GM23338 (cell line): ENCODE data around the gene CTNNA1. TPM values are rescaled to one million over a fixed set of nuclear protein-coding genes. Genes with fewer than 3 reads are reported as not detected.

Source experiments
- ATAC-seq: fragments of 200-7000 bp; cut with Tn5 transposase; 3 replicates; pipeline ENCODE4 v1.9.1; 2020
- DNase-seq: peaks from one replicate; pipeline ENCODE4 v3.0.0-alpha.2; 2015; ENCODE audit warnings: low spot score
- H2AFZ ChIP-seq: fragments of 200-600 bp; sonication (generic); 2 replicates; pipeline ENCODE4 v1.8.0; 2016; ENCODE audit warnings: antibody characterized with exemption, mild to moderate bottlenecking, moderate library complexity
- H3F3A ChIP-seq: fragments of 200-600 bp; sonication (generic); replicated peaks from 2 replicates; pipeline ENCODE4 v1.8.0; 2017; ENCODE audit warnings: antibody characterized with exemption, mixed run types, low read depth
- H3K27ac ChIP-seq: fragments of 200-600 bp; sonication (generic); 2 replicates; pipeline ENCODE4 v1.6.1; 2016; ENCODE audit warnings: low read depth
- H3K27me3 ChIP-seq: fragments of 200-600 bp; sonication (generic); 2 replicates; pipeline ENCODE4 v1.8.0; 2016; ENCODE audit warnings: mild to moderate bottlenecking, mixed run types, moderate library complexity; ENCODE audit not compliant: insufficient read depth
- H3K36me3 ChIP-seq: fragments of 200-600 bp; sonication (generic); 2 replicates; pipeline ENCODE4 v1.8.0; 2016; ENCODE audit warnings: mild to moderate bottlenecking; ENCODE audit not compliant: insufficient read depth
- H3K4me1 ChIP-seq: fragments of 200-600 bp; sonication (generic); 2 replicates; pipeline ENCODE4 v1.8.0; 2016; ENCODE audit warnings: mild to moderate bottlenecking, moderate library complexity; ENCODE audit not compliant: insufficient read depth
- H3K4me2 ChIP-seq: fragments of 200-600 bp; sonication (generic); 2 replicates; pipeline ENCODE4 v1.7.1; 2017; ENCODE audit warnings: mixed run types
- H3K4me3 ChIP-seq: fragments of 200-600 bp; sonication (generic); 2 replicates; pipeline ENCODE4 v1.6.1; 2016; ENCODE audit warnings: mixed run types
- H3K79me2 ChIP-seq: fragments of 200-600 bp; sonication (generic); replicated peaks from 2 replicates; pipeline ENCODE4 v1.8.0; 2017; ENCODE audit warnings: mild to moderate bottlenecking; ENCODE audit not compliant: insufficient read depth
- H3K9me2 ChIP-seq: fragments of 200-600 bp; sonication (generic); 2 replicates; pipeline ENCODE4 v1.8.0; 2017; ENCODE audit not compliant: insufficient read depth
- H4K20me1 ChIP-seq: fragments of 200-600 bp; sonication (generic); replicated peaks from 2 replicates; pipeline ENCODE4 v1.8.0; 2017; ENCODE audit warnings: mild to moderate bottlenecking; ENCODE audit not compliant: insufficient read depth
- H3K27ac Mint-ChIP-seq: 2 replicates; pipeline ENCODE4 v1.8.0; 2020; ENCODE audit warnings: inconsistent platforms, mild to moderate bottlenecking, moderate library complexity, mixed read lengths
- H3K27me3 Mint-ChIP-seq: 3 replicates; pipeline ENCODE4 v1.8.0; 2022; ENCODE audit warnings: low read depth, mild to moderate bottlenecking, moderate library complexity, mixed read lengths, inconsistent platforms; ENCODE audit not compliant: insufficient read depth, poor library complexity
- H3K36me3 Mint-ChIP-seq: 3 replicates; pipeline ENCODE4 v1.8.0; 2021; ENCODE audit warnings: low read depth, mild to moderate bottlenecking, inconsistent platforms, moderate library complexity, mixed read lengths
- H3K4me1 Mint-ChIP-seq: 3 replicates; pipeline ENCODE4 v1.8.0; 2020; ENCODE audit warnings: mild to moderate bottlenecking, inconsistent platforms, mixed read lengths
- H3K4me3 Mint-ChIP-seq: 3 replicates; pipeline ENCODE4 v1.8.0; 2021; ENCODE audit warnings: moderate library complexity, mild to moderate bottlenecking, inconsistent platforms, mixed read lengths
- H3K9me3 Mint-ChIP-seq: 3 replicates; pipeline ENCODE4 v1.8.0; 2020; ENCODE audit warnings: moderate library complexity, mild to moderate bottlenecking, inconsistent platforms, mixed read lengths
- CREB1 ChIP-seq: fragments of 250-450 bp; sonication (Bioruptor Pico); IDR thresholded peaks from 2 replicates; pipeline ENCODE4 v1.5.0; 2020; ENCODE audit warnings: low read depth, mild to moderate bottlenecking, moderate library complexity
- EZH2phosphoT487 ChIP-seq: fragments of 200-600 bp; sonication (generic); IDR thresholded peaks from one replicate; pipeline ENCODE4 v1.8.1; 2018; ENCODE audit warnings: antibody characterized with exemption; ENCODE audit not compliant: unreplicated experiment
- POLR2AphosphoS5 ChIP-seq: IDR thresholded peaks from 2 replicates; pipeline ENCODE4 v1.6.1; 2016; ENCODE audit warnings: antibody characterized with exemption, low read depth
- REST ChIP-seq: IDR thresholded peaks from one replicate; pipeline ENCODE4 v1.6.1; 2018; ENCODE audit warnings: antibody characterized with exemption; ENCODE audit not compliant: unreplicated experiment
- STAT1 ChIP-seq: IDR thresholded peaks from one replicate; pipeline ENCODE4 v1.6.1; 2016; ENCODE audit warnings: antibody characterized with exemption; ENCODE audit not compliant: unreplicated experiment
- ZNF114 ChIP-seq: fragments of 250-450 bp; sonication (Bioruptor Pico); IDR thresholded peaks from 2 replicates; pipeline ENCODE4 v1.5.0; 2020; ENCODE audit warnings: mild to moderate bottlenecking, moderate library complexity
- polyA plus RNA-seq: library from polyadenylated mRNA; unstranded; fragments of >200 nt; fragmentation: Nextera tagmentation; extraction: Ambion mirVana; gene quantifications from 2 replicates; pipeline ENCODE4 v1.2.1, GENCODE V29; 2016
- total RNA-seq: library from RNA; depleted of rRNA; stranded (reverse); fragments of >200 nt; shearing (Covaris generic); gene quantifications from 2 replicates; pipeline ENCODE4 v1.2.3, GENCODE V29; 2014
- TF ChIP-seq, protein P1 (sequence below): IDR thresholded peaks from 2 replicates; pipeline ENCODE4 v1.6.1; 2016; ENCODE audit warnings: antibody characterized with exemption

The CTNNA1 gene
- total and polyA plus RNA-seq, 2 experiments from 2014 or later, result 111 to 348 TPM

DNA sequence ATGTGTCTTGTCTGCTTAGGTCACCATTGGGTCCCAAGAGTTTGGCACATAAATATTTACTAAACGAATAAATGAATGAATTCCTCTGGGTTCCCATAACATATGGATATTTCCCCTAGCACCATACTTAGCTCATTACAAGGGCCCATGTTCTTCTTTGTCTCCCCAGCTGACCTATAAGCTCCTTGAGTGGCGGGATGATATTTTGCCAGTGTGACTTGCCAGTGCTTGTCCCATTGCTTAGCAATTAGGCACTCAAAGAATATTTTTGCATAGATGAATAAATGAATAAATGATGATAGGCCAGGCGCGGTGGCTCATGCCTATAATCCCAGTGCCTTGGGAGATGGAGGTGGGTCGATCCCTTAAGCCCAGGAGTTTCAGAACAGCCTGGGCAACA, 16.9 kb upstream of the CTNNA1 start:
- no peak overlapping the region for H3K4me3 Mint-ChIP-seq
- H3K4me1 Mint-ChIP-seq, result peaks cover 13% of the 10 kb centered on the region
- H3K36me3 Mint-ChIP-seq, result no peaks in the 10 kb centered on the region
- Histone ChIP-seq H3K27me3 (no peaks in the 10 kb centered on the region), H3K4me3 (no peak overlapping the region), H3K27ac (no peak overlapping the region), H3K4me1 (peaks cover 5% of the 10 kb centered on the region; the same call in 1 of the 2 replicates), H3K9me2 (no peaks in the 10 kb centered on the region), H3K79me2 (no peaks in the 10 kb centered on the region), H3K4me2 (no peak overlapping the region), H4K20me1 (no peaks in the 10 kb centered on the region), H3F3A (no peaks in the 10 kb centered on the region), H2AFZ (no peak overlapping the region), H3K36me3 (no peaks in the 10 kb centered on the region)
- TF ChIP-seq, protein P1, sequence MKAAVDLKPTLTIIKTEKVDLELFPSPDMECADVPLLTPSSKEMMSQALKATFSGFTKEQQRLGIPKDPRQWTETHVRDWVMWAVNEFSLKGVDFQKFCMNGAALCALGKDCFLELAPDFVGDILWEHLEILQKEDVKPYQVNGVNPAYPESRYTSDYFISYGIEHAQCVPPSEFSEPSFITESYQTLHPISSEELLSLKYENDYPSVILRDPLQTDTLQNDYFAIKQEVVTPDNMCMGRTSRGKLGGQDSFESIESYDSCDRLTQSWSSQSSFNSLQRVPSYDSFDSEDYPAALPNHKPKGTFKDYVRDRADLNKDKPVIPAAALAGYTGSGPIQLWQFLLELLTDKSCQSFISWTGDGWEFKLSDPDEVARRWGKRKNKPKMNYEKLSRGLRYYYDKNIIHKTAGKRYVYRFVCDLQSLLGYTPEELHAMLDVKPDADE, result no peak
- TF ChIP-seq REST (no peak), STAT1 (no peak), ZNF114 (CRISPR knock-in tag) (no peak), POLR2AphosphoS5 (no peak), CREB1 (no peak)
- H3K9me3 Mint-ChIP-seq, result no peaks in the 10 kb centered on the region
- H3K27ac Mint-ChIP-seq, result no peak overlapping the region
- peaks cover 1% of the 10 kb centered on the region for H3K27me3 Mint-ChIP-seq
- DNase-seq (no peak), ATAC-seq (no peak)

GRCh38 chr5:138737494-138738265, 15.5 kb upstream of the CTNNA1 start:
- Histone ChIP-seq H3K4me3 (no peak overlapping the region), H3K27me3 (no peaks in the 10 kb centered on the region), H3K27ac (no peak overlapping the region), H3K4me1 (peaks cover 5% of the 10 kb centered on the region; the same call in 1 of the 2 replicates), H3K4me2 (no peak overlapping the region), H3K9me2 (no peaks in the 10 kb centered on the region), H3K79me2 (no peaks in the 10 kb centered on the region), H2AFZ (no peak overlapping the region), H3F3A (no peaks in the 10 kb centered on the region), H4K20me1 (no peaks in the 10 kb centered on the region), H3K36me3 (no peaks in the 10 kb centered on the region)
- Mint-ChIP-seq H3K36me3 (no peaks in the 10 kb centered on the region), H3K4me3 (no peak overlapping the region), H3K27ac (no peak overlapping the region), H3K27me3 (no peaks in the 10 kb centered on the region), H3K4me1 (peaks cover 13% of the 10 kb centered on the region), H3K9me3 (no peaks in the 10 kb centered on the region)
- TF ChIP-seq, protein P1, result no peak
- no peak for TF ChIP-seq STAT1
- no peak for TF ChIP-seq POLR2AphosphoS5
- TF ChIP-seq EZH2phosphoT487, result no peak
- no peak for TF ChIP-seq ZNF114 (CRISPR knock-in tag)
- DNase-seq (no peak), ATAC-seq (no peak)
